IPS DF 19.7 (cell line): ENCODE results near the gene HYOU1.
"Not testable (repeated sequence)": the region's sequence is repeated elsewhere in the genome, so short reads cannot be mapped to it uniquely, and the experiment has no call there.

ENCODE experiments used
- DNase-seq: peaks from one replicate; pipeline ENCODE4 v3.0.0-alpha.2; 2013; ENCODE audit warnings: low read depth, low spot score

Gene HYOU1

DNA sequence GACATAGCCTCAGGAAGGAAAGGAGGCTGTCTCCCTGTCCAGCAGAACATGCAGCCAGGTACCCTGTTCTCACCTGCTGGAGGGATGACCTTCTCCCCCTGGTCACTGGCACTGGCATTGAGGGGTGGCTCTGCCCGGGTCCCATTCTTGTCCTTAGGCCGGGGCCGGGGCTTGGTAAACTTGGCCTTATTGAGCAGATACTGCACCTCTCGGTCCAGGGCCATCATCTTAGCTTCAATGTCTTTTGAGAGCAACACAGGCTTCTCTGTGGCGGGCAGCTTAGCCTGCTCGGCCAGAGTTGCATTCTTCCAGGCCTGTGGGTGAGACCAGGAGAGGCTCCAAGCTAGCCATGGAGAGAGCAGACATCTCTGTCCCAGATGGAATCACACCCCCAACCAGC, 10.5 kb downstream of the HYOU1 start:
- DNase-seq, result no peak

DNA sequence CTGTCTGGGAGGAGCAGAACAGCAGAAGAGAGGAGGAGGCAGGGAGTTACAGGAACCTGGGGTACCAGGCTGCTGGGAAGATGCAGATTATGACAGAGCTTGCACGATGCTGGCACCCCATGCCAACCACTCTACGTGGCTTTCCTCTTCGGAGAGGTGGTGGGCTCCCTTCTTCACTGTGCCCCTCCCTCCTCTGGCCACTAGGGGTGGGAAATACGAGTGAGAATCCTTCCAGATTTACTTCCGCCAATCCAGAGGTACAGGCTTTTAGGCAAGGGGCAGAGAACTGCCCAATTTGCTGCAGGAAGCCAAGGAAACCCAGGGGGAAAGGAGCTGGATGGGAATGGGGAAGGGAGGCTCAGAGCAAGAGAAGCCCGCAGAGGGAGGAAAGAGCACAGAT, 12.3 kb downstream of the HYOU1 start:
- no peak for DNase-seq

DNA sequence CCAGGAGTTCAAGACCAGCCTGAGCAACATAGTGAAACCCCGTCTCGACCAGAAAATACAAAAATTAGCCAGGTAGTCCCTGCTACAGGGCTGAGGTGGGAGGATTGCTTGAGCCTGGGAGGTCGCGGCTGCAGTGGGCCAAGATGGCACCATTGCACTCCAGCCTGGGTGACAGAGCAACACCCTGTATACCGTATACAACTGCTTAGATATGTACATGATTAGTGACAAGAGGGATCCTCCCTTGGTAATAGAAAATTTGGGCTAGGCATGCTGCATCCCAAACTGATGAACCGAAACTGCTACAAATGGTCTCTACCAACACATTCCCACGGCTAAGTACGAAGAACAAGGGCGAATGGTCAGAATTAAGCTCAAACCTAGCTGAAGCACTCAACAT, 14.1 kb downstream of the HYOU1 start:
- DNase-seq, result no peak

DNA sequence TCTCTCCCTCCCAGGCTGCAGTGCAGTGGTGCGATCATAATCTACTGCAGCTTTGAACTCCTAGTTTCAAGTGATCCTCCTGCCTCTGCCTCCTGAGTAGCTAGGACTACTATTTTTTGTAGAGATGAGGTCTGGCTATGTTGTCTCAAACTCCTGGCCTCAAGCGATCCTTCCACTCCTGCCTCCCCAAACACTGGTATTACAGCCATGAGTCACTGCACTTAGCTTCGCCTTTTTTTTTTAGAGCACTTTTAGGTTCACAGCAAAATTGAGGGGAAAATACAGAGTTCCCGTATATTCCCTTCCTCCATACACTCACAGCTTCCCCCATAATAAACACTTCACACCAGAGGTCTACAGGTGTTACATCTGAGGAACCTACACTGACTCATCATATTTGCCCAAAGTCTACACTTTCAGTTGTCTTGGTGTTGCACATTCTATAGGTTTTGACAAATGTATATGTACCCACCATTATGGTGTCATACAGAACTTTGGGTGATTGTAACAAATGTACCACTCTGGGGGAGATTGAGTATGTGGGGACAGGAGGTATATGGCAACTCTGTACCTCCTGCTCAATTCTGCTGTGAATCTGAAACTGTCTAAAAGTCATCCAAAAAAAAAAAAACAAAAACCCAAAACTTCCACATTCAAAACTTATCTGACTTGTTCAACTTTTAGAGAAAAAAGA, 15.0 kb downstream of the HYOU1 start:
- no peak for DNase-seq

DNA sequence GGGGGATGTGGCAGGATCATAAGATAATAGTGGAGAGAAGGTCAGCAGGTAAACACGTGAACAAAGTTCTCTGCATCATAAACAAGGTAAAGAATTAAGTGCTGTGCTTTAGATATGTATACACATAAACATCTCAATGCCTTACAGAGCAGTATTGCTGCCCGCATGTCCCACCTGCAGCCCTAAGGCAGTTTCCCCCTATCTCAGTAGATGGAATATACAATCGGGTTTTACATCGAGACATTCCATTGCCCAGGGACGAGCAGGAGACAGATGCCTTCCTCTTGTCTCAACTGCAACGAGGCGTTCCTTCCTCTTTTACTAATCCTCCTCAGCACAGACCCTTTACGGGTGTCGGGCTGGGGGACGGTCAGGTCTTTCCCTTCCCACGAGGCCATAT, 17.5 kb downstream of the HYOU1 start:
- not testable (repeated sequence) for DNase-seq

DNA sequence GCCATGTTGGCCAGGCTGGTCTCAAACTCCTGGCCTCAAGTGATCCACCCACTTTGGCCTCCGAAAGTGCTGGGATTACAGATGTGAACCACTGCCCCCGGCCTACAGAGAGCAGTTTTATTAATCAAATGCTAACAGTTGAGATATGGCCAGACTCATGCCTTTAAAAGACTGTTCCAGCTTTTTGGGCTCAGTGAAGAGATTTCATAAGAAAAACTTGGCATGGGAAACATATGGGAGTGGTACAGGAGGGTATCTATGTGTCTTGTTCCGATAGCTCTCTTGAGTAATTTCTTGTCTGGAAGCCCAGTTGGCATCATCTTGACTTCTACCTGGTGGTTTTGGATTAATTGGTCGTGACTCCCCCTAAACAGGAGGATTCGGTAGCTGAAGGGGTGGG, 18.1 kb downstream of the HYOU1 start:
- DNase-seq, result no peak

DNA sequence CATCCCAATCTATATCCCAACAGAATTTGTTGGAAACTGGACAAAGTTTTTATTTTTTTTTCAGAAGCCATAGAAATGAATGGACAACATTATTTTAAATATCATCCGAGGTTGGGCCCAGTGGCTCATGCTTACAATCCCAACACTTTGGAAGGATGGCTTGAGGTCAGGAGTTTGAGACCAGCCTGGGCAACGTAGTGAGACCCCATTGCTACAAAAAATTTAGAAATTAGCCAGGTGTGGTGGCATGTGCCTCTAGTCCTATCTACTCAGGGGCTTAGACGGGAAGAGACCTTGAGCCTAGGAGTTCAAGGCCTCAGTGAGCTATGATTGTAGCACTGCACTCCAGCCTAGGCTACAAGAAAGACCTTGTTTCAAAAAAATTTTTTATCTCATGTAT, 22.2 kb downstream of the HYOU1 start:
- no peak for DNase-seq

DNA sequence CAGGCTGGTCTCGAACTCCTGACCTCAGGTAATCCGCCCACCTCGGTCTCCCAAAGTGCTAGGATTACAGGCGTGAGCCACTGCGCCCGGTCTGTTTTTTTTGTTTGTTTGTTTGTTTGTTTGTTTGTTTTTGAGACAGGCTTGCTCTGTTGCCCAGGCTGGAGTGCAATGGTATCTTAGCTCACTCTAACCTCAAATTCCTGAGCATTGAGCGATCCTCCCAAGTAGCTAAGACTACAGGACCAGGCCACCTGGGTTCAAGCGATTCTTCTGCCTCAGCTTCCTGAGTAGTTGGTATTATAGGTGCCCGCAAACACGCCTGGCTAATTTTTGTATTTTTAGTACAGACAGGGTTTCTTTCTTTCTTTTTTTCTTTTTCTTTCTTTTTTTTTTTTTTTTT, 23.6 kb downstream of the HYOU1 start:
- not testable (repeated sequence) for DNase-seq

DNA sequence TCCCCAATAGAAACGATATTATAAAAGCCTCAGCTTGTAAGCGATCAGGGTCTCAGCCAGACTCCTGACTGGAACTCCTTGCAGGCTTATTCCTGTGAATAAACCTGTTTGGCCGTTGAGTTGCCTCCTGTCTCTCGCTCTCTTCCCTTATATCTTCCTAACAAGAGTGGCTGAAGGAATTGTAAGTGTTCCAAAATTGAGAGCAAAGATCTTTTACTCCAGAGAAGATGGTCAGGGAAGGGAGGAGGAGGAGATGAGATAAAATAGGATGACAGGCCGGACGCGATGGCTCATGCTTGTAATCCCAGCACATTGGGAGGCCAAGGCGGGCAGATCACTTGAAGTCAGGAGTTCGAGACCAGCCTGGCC, 25.1 kb downstream of the HYOU1 start:
- no peak for DNase-seq

DNA sequence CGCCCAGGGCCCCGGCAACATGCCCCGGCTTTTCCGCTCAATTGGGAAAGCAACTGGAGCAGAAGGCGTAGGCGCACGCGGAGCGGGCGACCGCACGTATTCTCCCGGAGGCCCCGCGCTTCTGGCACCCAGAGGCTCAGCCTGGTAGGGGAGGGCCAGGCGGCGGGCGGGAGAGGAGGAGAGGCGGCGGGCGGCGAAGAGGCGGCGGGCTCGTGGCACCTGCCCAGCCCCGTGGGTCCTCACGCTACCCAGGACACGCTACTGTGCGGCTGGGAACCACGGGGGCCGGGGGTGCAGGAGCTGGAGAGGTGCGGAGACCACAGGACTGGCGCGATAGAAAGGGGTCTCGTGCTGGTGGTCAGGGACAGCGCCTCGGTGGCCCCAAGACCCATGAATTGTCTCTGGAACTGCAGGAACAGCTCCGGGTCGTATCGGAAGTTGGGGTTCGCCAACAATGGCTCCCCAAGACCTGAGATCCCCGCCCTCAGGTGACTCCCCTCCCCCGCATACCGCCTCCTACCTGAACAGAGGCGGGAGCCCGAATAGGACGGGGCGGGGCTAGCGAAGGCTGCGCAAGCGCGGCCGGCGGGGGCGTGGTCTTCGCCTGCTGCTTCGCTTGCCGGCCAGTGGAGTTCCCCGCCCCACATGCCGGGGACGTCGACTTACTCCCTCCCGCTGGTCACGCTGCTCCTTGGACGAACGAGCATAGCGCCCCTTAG, 26.5 kb downstream of the HYOU1 start, which contains the start of gene SLC37A4:
Gene SLC37A4, minus strand, starts transcription at position 549 of the 719 bp plus-strand sequence.
- peak; percentile 95 for DNase-seq

DNA sequence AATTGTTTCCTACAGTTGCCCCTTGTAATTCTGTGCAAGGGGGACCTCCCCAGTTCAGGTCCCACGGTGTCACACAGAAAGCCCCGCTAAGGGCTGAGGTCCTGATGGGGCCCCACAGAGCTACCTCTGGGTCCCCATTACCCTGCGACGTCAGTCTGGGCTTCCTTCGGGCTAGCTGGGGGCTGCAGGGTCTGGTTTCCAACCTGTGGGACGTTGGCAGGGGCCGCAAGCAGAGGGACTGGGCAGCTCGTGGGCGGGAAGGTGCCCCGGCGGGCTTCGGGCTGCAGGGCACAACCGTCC, 27.0 kb downstream of the HYOU1 start:
- no peak for DNase-seq

DNA sequence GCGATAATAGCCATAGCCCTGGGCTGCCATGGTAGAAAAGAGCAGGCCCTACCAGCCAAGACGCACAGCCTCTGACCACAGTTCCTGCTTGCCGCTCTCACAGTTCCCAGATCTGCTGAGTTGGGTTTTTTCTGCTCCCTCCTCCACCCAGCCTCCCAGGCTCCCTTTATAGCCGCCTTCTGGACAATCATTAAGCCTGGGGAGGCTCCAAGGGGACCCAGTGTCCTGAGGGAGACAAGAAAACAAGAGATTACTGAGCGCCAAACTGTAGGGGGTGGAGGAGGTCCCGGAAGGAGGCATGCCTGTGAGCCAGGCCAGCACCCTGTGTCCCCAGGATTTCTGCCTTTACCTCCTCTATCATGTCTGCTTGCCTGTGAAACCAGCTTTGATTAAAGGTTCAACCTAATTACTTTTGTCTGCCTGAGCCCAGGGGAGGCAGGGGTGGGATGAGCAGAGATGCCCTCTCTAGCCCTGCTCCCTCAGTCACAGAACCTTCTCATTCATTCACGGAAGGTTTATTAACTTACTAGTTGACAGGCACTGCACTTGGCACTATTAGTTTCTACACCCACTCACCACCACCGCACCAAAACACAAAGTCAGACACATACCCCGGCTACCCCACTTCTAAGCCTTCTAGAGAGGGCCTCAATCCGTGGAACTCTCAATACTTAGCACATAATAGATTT, 27.5 kb downstream of the HYOU1 start:
- no peak for DNase-seq

DNA sequence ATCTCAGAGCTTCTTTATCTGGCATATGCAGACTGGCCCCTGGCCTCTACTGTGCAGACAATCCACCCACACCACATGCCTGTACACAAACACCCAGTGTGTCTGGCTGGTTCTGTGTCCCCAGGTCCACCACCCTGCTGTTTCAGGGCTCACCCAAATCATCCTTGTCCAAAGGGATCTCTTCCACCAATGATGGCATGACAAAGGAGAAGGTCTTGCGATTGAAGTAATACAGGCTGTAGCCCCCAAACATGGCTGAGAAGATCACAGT, 28.0 kb downstream of the HYOU1 start:
- no peak for DNase-seq

DNA sequence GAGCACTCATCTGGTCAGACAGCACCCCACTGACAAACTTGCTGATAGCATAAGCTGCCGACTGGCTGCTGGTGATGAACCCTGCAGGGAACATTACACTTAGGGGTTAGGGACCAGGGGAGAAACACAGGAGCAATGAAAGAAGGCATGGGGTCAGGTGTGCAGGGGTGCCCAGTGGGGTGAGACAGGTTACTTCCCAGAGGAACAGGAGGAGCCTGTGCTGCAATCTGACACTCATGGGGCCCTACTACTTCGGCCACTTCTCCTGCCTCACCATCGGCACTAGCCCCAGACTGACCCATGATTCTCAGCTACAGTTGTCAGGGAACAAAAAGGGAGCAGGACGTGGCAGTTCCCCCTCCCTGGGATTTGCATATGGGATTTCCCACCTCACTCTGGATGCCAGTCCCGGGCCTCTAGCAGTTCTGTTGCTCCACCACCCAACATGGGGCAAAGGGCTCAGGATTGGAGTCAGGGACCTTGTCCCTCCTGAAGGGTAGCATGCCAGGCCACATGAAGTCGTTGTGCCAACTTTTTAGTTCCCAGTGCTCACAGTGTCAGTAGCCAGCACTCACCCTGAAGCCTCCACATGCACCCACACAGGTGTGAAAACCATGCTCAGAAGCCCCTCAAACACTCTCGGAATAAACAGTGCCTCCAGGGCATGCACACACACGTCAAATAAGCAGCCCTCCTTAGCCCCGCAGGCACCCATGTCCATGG, 28.5 kb downstream of the HYOU1 start:
- no peak for DNase-seq

DNA sequence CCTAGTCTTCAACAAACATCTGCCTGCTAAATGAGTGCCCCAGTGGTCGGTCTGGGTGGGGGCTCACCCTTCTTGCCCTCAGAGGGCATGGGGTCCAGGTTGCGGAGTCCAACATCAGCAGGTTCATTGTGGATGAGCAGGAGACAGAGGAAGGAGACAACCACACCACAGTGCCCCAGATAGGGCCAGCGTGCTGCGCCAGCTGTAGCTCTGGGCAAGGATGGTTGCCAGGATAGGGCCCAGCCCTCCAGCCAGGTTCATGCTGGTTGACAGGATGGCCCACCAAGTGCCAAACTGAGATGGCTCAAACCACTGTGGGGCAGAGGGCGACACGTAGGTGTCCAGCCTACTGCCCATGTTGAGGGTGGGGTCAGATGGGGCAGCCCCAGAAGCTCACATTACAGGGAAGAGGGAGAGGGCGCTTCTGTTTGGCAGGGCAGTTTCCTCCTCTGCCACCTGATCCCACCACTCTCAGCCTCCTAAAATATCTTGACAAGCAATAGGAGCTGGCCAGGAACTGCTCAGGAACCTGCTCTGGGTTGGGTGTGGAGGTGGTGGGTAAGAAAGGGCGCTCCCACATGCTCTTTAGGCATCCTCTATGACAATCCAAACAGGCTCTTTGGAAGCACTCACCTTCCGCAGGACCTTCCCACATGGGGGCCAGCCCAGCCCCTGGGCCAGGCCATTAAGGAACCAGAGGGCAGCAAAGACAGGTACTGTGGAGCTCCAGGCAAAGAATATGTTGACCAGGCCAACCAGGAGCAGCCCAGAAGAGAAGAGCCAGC, 29.3 kb downstream of the HYOU1 start:
- DNase-seq, result no peak

DNA sequence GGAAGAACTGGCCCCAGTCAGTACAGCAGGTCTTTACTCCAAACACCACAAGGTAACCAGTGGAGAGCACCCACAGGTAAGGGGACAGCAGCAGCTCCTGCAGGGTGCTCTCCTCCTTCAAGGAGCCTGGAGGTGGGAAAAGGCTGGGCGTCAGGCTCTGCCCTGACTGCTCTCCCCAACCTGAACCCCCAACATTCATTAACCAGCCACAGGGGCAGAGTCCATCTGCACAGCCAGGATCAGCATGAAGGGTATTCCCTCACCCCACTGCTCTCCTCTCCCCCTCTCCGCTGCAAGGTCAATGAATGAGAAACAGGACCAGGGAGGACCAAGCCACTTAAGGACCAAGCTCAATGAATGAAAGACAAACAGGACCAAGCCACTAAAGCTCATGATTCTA, 30.0 kb downstream of the HYOU1 start:
- DNase-seq, result no peak

DNA sequence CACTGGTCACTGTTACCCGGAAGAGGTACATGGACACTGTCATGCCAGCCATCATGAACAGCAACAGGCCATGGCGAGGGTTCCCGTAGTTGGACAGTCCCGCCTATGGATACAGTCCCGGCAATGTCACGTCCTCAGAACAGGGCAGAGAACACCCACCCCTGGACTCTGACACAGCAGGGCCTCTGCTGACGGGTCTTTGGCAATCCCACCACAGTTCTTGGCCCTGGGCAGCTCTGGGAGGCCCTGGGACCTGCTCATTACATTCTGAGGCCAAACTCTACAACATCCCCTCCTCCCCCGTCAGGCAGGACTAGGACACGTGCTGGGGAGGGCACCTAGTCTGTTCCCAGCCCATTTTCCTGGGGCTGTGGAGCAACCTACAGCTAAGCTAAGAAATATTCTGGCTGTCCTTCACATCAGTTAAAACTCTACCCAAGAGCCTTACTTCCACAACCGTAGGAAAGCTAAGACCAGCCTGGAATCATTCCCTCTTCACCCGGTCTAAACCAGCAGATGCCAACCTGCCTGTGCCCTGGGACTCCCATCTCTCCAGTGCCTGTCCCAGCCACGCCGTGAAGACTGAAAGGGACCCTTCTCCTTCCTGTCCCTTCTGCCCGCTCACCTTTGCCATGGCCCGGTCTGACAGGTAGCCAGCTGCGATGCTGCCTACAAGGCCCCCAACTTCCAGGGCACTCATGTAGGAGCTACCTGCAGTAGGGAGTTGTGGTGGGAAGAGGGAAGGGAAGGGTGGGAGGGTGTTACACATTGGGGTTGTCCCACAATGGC, 30.8 kb downstream of the HYOU1 start:
- DNase-seq, result no peak

DNA sequence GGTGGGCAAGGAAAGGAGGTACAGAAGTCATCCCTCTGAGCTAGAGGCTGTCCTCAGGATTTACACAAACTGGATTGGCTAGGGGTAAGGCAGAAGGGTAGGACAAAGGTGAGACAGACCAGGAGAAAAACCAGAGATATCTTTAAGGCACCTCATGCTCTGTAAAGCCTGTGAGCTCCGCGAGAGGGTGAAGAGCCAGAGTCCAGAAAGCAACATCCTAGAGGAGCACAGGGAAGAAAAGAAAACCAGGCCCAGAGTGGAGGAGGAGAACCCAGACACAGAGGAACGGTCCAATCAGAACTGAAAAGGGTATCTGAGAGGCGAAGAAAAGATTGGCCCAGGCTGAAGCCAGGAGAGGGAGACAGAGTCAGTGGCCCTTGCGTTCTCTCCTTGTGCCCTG, 31.5 kb downstream of the HYOU1 start:
- DNase-seq, result no peak

DNA sequence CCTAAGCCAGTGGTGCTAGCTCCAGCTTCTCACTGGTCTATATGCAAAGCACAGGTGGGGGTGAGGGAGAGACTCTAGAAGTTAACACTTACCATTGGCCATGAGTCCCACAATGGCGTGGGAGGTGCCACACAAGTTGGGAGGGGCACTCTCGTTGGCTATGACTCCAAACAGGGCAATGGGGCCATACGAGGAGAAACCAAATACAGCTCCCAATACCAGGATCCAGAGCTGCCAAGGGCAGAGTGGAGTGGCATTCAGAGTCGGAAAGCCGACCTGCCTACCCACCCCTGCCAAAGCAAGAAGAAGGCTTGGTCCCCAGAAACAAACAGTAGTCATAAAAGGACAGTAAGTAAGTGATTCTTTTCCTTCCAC, 31.9 kb downstream of the HYOU1 start:
- DNase-seq, result no peak

DNA sequence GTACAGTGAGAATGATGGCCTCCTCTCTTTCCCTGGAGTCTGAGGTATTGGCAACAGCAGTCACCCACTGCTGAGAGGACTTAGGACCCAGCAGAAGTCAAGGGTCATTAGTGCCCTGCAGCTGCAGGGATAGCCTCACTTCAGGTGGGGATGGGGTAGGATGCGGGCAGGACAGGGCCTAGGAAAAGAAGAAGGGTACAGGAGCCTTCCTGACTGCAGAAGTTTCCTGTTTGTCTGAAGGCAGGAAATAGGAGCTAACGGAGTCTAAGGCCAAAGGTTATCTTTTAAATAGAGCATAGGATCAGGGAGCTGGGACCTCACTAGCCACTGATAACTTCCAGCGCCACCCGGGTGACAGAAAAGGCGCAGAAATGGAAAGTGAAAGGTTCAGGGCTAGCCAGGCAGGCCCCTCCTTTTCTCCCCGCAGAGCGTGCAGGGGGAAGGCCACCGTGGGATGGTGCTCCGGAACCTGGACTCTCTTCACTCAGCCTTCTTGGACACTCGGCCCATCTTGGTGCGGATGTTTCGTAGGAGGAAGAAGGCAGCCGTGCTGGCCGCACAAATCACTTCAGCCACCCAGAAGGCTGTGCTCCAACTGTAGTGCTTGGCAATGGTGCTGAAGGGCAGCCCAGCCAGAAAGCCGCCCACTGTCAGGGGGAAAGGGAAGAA, 32.4 kb downstream of the HYOU1 start:
- DNase-seq, result no peak

DNA sequence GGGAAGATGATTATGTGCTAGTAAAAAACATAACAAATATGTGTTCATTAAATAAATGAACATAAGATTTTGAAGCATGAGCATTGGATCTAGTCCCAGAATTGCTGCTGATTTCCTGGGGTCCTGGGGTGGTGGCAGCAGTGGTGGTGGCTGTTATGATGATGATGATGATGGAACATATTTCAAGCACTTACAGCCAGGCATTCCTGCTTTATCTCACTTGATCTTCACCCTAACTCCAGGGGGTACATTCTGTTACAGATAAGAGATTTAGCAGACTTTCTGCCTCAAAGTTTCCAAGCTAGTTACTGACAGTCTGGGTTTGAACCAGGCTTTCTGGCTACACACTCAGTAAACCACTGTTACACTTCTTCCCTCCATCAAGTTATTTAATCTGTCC, 33.3 kb downstream of the HYOU1 start:
- DNase-seq, result no peak
